Left lobe of liver (tissue), 2 donors: ENCODE results near the gene GAREM1. TPM values are rescaled to one million over a fixed set of nuclear protein-coding genes. Genes with fewer than 3 reads are reported as not detected.

Source experiments
- ATAC-seq: fragments of 200-7000 bp; cut with Tn5 transposase; one replicate; pipeline ENCODE4 v1.9.1; 2020; ENCODE audit warnings: mild to moderate bottlenecking, moderate library complexity
- DNase-seq: peaks from one replicate; pipeline ENCODE4 v3.0.0-alpha.2; 2020; ENCODE audit warnings: low spot score
- total RNA-seq: library from RNA; stranded (reverse); gene quantifications from one replicate; pipeline ENCODE4 v1.2.1, GENCODE V29; 2021
- donor health status: DM: no; HTN: no; CAD: no; lungs with moderate emphysema.
- donor health status: DM: no; HTN: yes; CAD: no.

Gene GAREM1
- total RNA-seq, 1 donor from 2014 or later = 4.8 TPM

DNA sequence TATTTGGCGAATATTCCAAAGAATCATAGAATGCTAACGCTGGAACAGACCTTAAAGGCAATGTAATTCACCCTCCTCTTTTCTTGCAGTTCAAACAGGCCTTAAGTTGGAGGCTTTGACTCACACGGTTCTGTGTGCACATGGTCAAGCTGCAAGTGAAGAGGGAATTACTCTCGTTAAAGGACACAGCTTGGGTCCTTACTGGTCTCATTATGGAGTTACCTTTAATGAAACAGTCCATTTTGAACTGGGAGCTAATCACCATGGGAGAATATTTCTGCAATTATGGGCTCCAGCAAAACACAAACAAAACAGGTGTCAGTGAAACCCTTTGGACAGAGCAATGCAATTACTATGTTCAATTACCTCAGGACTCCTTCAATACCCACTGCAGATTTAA is 135.5 kb downstream of the GAREM1 start:
- ATAC-seq (no peak), DNase-seq (no peak)

GRCh38 chr18:32333781-32334180 is 136.9 kb downstream of the GAREM1 start:
- peak; percentile 49 for ATAC-seq
- DNase-seq = no peak

GRCh38 chr18:32332708-32333107 is 138.0 kb downstream of the GAREM1 start:
- ATAC-seq (no peak), DNase-seq (no peak)

DNA sequence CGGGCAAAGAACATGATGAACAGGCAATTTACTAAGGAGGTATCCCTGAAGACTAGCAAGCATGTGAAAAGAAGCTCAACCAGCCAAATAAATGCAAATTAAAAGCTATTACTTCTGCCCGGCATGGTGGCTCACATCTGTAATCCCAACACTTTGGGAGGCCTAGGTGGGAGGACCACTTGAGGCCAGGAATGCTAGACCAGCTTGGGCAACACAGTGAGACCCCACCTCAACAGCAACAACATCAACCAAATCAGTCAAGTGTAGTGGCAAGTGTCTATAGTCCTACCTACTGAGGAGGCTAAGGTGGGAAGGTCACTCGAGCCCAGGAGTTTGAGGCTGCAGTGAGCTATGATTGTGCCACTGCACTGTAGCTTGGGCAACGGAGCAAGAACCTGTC is 141.7 kb downstream of the GAREM1 start:
- ATAC-seq (no peak), DNase-seq (no peak)

DNA sequence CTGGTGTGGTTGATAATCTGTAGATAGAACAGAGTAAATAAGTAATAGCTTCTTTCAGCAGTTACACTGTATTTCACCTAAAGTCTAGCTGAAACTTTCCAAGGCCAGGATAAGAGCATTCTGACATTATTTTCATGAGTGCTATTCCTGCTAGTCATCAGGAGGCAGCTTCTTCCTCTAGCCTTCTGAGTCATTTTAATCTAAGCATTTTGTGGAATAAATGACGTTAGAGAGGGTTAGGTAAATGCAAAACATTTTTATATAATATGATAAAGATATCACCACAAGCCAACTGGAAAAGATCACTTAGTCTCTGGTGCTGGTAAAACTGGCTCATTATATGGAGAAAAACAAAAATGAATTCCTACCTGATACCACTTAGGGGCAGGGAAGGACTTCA is 142.3 kb downstream of the GAREM1 start:
- ATAC-seq (no peak), DNase-seq (no peak)

- peak; percentile 94 for ATAC-seq
- peak; percentile 57 for DNase-seq
Observed at GRCh38 chr18:32326450-32327308, 144.0 kb downstream of the GAREM1 start.

DNA sequence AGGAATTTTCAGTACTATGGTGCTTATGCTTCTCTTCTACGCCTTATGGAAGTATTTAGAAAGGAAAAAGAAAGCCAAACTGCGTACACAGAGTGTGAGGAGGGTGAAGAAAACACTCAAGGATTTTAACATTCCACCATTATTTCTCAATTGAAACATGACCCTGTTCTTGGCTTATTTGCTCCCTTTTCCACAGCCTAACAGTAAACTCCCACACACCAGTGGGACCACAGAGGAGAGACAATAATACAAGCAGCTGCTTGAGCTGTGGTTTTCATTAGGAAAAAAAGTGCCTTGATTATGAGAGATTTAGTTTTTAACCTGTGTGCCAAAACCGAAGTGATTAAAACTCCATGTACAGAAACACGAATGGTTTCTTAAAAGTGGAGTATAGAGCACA is 146.5 kb downstream of the GAREM1 start:
- no peak for DNase-seq
- no peak for ATAC-seq

DNA sequence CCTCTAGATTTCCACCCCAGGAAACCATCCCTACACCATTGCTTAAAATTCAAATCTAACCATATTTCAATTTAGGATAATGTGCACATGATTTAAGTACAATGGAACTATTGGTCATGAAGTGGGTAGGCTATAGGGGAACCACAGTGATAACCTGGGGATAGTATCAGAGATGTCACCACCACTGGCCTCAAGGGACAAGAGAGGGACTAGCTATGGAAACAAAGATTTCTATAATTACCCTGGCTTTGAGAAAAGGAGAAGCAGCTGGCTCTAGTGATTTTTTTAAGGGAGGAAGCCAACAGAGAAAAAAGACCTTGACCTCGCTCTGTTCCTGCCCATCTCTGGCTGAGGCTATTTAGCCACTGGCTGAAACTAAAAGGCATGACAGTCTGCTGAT is 148.9 kb downstream of the GAREM1 start:
- DNase-seq (no peak), ATAC-seq (no peak)

DNA sequence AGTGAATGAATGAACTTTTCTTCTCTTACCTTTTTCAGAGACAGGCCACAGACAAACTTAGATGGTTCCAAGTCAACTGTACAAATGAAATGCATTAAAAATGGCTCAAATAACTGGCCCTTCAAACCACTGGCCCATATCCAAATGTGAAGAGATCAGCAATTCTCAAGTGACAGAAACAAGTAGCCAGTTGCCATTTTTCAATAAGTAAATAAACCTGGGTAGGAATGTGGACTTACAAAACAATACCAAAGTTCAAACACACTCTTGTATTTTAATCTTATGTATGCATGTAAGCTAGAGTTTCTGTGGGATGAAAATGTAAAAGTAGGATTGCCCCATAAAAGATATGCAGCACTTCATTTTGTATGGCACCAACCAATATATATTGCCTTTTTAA is 151.6 kb downstream of the GAREM1 start:
- DNase-seq (no peak), ATAC-seq (peak; percentile 62)

DNA sequence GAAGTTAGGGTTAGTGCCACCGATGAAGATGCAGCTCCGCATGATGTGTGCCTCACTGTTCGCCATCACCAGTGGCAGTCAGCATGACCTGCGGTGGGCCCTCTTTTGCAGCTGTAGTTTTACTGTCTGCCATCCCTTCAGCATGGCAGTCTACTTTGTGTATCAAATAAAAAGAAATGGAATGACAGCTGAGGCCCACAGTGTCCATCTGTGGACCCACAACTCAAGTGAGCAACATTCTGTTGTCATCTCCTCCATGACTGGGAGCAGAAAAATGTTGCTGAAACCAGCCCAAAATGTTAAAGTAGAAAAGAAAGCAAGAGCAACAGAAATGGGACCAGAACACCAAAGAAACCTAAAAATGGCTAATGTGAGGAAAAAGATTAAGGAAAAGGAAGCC is 152.1 kb downstream of the GAREM1 start:
- ATAC-seq = no peak
- no peak for DNase-seq

DNA sequence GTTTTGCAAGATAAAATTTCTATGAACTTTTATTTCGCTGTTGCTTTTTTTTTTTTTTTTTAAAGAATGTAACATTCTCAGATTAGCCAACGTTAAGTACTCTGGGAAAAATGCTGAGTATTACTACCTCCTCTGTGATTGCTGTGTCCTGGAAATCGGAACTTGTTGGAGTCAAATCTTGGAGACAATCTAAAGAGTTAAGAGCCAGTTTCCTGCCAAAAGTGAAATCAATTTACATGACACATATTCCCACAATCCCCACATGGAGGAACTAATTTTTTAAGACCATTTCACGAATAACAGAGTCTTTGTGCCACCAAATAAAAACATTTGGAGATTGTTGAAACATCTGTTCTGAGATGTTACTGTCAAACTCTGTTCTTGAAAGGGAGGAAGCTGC is 153.0 kb downstream of the GAREM1 start:
- ATAC-seq = no peak
- DNase-seq = no peak

DNA sequence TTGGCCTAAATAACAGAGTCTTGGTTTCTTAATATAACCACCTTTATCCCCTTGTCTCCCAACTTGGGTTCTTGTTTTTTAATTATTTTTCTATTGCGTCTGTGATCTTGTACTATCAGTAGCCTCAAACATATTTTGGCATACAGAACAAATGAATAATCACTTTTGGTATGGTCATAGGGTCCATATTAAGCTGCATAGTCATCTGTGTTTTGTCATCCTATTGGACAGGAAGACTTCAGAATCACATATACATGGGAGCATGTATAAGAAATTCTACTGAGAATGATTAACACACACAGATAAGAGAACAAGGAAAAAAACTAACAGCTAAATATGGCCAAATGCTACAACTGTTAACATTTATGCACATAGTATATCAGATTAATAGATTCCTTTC is 154.8 kb downstream of the GAREM1 start:
- no peak for DNase-seq
- no peak for ATAC-seq

DNA sequence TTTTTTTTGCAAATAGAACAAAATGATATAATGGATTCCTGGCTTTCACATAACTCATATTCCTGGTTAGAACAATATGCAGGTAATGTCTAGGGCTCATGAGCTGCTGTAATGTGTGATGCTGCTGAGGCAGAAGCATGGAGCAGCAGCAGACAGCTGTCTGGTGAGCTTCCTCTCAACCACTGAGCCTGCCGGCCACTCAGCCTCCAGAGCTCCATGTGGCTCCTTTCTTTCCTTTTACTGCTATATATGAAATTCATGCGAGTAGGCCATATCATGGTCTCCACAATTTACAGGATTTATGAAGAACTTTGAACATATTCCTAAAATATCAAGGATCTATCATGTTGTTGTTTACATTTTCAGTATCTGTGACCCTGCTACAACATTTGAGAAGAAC is 159.9 kb downstream of the GAREM1 start:
- DNase-seq = no peak
- ATAC-seq = no peak

DNA sequence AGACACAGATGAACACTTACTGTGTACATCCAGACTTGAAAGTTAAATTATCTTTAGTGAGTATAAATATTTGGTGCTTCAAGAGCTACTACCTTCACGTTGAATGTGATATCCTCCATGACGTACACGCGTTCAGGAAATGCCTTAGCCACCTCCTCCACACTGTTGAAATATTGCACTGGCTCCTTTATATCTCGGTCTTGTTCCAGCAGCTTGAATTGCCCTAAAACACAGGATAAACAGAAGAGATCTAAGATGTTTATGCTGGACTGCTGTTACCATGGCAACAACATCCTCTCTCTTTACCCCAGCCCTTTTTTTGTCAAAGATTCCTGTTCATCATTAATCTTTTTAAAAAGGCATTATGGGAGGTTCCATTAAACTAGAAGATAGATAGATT is 160.6 kb downstream of the GAREM1 start:
- ATAC-seq = no peak
- no peak for DNase-seq

DNA sequence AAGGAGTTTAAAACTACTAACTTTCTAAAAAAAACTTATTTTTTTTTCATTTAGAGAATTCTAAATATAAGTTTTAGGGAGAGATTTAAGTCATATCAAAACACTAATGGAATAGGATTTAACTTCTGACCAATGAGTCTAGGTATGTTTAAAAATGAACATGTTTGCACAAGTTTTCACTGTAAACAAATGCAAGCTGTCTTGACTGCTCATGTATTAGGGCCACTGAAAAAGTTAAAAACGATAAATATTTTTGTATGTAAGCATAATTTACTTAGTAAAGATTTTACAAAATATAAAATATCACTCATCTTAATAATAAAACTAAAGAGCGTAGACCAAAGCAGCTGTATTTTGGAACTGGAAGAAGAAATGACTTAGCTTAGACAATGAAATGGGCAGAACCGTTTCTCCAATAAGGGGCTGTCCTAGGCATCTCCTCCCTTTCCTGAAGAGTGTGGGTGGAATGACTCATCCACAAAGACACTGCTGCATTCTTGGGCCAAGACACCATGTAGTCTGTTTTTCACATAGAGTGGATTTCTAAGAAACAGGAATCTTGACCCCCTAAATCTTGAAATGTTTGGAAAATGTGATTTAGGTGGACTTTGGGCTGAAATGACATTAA is 162.1 kb downstream of the GAREM1 start:
- ATAC-seq (no peak), DNase-seq (no peak)

DNA sequence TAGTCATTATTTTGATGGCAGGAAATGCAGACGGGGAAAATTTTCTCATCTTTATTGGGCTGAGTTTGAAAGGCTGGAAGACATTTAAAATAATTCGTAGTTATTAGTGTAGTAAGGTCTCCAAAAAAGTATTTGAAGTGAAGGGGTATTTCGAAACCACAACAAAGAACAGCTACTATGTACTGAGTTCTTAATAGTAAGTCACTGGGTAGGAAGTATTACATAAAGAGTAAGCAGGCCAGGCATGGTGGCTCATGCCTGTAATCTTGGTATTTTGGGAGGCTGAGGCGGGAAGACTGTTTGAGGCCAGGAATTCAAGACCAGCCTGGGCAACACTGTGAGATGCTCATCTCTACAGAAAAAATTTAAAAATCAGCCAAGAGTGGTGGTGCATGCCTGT is 167.3 kb downstream of the GAREM1 start:
- no peak for ATAC-seq
- no peak for DNase-seq

- DNase-seq = no peak
- ATAC-seq = no peak
Observed at GRCh38 chr18:32302806-32303205, 167.9 kb downstream of the GAREM1 start.

GRCh38 chr18:32301976-32302743 is 168.5 kb downstream of the GAREM1 start:
- ATAC-seq (peak; percentile 25), DNase-seq (no peak)

DNA sequence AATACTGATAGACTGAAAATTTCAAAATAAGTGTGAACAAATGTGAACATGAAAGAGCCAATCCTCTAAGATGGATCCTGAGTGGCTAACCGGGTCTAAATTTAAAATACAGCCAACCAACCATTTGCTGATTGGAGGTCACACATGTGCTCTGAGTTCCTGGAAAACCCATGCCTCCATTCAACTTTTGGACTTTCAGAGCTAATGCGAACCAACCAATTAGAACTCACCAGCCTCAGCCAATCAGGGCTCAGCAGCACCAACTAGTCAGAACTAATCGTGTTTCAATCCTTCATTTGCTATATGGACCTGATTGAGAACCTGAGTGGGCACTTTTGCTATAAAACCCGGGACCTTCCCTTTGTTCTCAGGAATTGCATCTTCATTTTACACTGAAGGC is 169.3 kb downstream of the GAREM1 start:
- no peak for DNase-seq
- ATAC-seq = no peak

GRCh38 chr18:32300914-32301313 is 169.8 kb downstream of the GAREM1 start:
- ATAC-seq = no peak
- no peak for DNase-seq

DNA sequence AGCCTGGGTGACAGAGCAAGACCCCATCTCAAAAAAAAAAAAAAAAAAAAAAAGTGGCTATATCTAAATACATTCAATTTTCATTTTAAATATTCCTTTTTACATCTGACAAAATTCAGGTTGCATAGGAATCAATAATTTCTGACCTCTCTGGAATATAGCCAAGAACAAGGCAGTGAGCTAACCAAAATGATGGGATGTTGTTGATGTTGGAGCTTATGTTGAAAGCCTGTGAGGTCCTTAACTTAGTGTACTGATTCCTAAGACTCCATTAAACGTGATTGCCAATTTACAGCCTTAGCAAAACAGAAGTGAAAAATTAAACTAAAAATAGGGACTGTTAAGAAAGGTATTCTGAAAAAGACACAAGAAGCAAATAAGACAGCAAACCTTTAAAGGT is 171.2 kb downstream of the GAREM1 start:
- ATAC-seq (peak; percentile 57), DNase-seq (no peak)

GRCh38 chr18:32298171-32298667 is 172.5 kb downstream of the GAREM1 start:
- DNase-seq (no peak), ATAC-seq (no peak)
